Left ventricle myocardium superior (tissue), 1 donor: ENCODE results near the gene ZNF175. TPM values are rescaled to one million over a fixed set of nuclear protein-coding genes. Genes with fewer than 3 reads are reported as not detected.

Experiments
- ATAC-seq: fragments of 200-7000 bp; cut with Tn5 transposase; one replicate; pipeline ENCODE4 v1.9.1; 2020; ENCODE audit warnings: mild to moderate bottlenecking, moderate library complexity
- DNase-seq: peaks from one replicate; pipeline ENCODE4 v3.0.0-alpha.2; 2020
- intact Hi-C: fragments of 100-400 bp; cut with micrococcal nuclease; formaldehyde crosslinking; loops from one replicate; pipeline ENCODE4 v1.11.0; 2022
- total RNA-seq: library from RNA; stranded (reverse); fragmentation: NEBNext Ultra II Directional; extraction: Animal tissue kit (Norgen Biotek cat#: 25700); gene quantifications from one replicate; pipeline ENCODE4 v1.2.1, GENCODE V29; 2021
- donor health status: DM: no; HTN: yes; CAD: no; lungs with severe emphysema.

The ZNF175 gene
- total RNA-seq, 1 donor from 2014 or later: 10.7 TPM

- ATAC-seq (no peak), DNase-seq (no peak)
- intact Hi-C loops: no loop called here
Measured at GRCh38 chr19:51548891-51549305, 22.2 kb upstream of the ZNF175 start.

DNA sequence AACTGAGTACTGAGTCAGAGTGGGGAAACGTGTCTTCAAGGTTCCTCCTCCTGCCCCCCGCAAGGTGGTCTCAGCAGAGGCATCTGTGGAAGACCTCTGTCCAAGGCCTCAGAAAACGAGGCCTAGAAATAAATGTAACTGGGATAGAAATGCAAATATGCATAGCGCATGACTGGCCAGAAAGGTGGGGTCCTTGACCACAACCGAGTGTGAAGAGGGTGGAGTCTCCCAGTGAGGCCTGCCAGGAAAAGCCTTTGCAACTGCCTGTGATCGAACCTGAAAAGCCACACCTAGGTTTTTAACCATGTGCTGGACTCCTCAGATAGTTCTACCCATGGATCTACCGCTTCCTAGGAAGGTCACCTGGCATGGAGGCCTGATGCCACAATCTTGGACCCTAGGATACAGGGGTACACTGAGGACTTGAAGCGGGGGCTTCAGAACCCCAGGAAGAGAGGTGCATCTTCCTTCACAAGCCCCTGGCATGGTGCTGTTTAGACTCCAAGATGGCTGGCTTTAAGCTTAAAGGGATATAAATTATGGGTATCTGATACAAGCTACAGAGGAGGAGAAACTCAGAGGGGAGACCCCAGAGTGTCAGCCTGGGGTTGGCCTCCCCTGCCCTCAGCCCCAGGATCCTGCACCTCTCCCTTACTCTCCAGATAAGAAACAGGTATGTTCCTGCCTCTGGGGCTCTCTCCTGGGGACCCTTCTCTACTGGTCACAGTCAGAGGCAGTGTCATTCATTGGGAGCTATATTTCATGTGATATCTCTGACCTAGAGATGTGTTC is 21.4 kb upstream of the ZNF175 start:
- DNase-seq: no peak
- intact Hi-C loops: no loop called here
- no peak for ATAC-seq

DNA sequence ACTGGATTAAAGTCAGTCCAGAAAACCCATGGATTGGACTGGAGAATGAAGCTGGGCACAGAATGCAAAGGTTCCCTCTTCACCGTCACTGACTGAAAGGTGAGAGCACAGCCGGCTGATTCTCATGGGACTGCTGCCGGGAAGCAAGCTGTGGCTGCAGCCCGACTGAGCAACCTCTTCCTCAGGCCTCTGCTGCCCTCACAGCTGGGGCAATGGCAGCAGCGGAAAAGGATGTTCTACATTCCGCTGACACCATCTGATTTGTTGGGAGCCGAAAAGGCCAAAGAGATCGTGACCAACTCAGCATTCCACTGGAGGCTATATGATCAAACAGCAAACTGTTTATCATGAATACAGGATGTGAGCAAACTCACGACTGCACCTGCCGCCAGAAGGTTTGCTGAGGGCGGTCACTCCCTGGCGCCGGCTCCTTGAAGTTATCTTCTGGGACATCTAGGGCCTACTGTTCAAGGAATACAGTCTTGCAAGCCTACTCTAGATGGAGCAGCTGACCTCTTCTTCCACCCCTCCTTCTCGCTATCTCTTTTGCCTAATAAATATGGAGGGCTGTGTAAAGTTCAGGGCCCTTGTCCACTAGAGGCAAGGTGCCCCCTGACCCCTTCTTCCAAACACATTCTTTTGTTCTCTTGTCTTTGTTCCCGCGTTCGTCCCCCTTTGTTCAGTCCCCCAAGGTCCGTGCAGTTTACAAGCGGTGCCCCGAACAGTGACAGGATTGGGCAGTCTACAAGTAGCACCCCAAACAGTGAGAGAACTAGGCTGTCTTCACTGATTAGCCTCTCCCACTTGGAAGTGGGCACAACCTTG is 20.0 kb upstream of the ZNF175 start:
- ATAC-seq: no peak
- intact Hi-C loops: no loop called here
- no peak for DNase-seq

GRCh38 chr19:51551673-51552432 is 19.2 kb upstream of the ZNF175 start:
- ATAC-seq (no peak), DNase-seq (no peak)
- intact Hi-C loops: no loop called here

DNA sequence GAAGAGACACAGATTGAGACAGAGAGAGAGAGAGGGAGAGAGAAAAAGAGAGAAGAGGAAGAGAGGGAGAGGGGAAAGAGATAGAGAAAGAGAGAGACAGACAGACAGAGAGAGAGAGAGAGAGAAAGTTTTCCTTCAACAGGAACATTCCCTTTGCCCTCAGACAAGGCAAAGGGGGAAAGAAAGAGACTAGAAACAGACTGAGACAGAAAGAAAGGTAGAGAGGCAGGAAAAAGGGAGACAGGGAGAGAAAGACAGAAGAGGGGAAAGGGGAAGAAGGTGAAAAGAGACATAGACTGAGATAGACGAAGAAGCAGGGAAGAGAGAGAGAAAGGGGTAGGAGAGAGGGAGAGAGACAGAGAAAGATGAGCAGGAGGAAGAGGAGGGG is 18.5 kb upstream of the ZNF175 start:
- intact Hi-C loops: no loop called here
- no peak for DNase-seq
- no peak for ATAC-seq

DNA sequence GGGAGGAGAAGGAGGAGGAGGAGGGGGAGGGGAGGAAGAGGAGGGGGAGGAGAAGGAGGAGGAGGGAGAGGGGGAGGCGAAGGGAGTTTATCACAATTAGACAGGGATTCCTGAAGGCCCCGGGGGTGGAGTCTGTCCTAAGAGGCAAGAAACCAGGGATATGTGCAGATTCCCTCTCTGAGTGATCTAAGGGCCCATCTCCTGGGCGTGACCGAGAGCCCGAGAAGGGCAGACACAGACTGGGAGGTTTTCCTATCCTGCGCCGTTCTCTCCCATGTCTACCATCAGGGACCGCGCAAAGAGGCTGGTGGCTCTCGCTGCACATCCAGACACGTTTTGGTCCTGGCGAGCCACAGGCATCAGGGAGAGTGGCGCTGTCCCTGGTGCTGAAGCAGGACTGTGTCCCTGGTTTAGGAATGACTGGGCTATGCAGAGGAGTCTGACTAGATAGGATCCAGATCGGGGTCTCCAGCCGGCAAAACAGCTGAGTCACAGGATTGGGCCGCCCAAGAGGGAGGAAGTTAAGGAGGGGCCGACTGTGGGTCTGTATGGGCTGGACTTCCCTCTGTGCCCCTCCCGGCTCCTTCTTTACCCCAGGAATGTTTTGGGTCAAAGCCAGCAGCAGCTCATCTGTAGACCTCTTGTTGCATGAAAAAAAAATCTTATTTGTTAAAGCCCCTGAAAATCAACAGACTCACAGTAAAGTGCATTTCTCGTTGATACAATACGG is 17.9 kb upstream of the ZNF175 start:
- DNase-seq (peak; percentile 85), ATAC-seq (peak; percentile 72)
- intact Hi-C loops: no loop called here

GRCh38 chr19:51559240-51559639 is 11.8 kb upstream of the ZNF175 start:
- DNase-seq (no peak), ATAC-seq (no peak)
- intact Hi-C loops: no loop called here

GRCh38 chr19:51560339-51560738 is 10.7 kb upstream of the ZNF175 start:
- no peak for ATAC-seq
- no peak for DNase-seq
- intact Hi-C loops: no loop called here

- ATAC-seq: no peak
- no peak for DNase-seq
- intact Hi-C loops: no loop called here
Measured at GRCh38 chr19:51564791-51565190, 6.3 kb upstream of the ZNF175 start.

GRCh38 chr19:51565583-51565982 is 5.5 kb upstream of the ZNF175 start:
- intact Hi-C loops: no loop called here
- DNase-seq (no peak), ATAC-seq (no peak)

GRCh38 chr19:51566489-51567100 is 4.5 kb upstream of the ZNF175 start:
- ATAC-seq (no peak), DNase-seq (no peak)
- intact Hi-C loops: no loop called here

DNA sequence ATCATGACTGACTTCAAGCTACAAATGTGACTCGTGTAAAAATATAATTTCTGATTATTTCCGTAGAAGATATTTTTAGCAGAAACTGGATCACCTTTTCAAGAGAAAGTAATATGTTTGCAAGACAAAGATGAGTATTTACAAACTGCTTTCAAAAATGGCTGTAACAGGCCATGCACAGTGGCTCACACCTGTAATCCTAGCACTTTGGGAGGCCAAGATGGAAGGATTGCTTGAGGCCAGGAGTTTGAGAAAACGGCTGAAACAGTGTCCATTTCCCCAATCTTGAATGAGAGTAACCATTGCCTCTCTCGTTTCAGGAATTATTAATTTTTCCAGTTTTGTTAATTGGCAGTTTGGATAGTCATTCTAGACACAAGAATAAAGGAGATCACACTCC is 3.5 kb upstream of the ZNF175 start:
- ATAC-seq: no peak
- no peak for DNase-seq
- intact Hi-C loops: no loop called here

- intact Hi-C loops: no loop called here
- ATAC-seq (no peak), DNase-seq (no peak)
Measured at GRCh38 chr19:51568456-51568855, 2.6 kb upstream of the ZNF175 start.

DNA sequence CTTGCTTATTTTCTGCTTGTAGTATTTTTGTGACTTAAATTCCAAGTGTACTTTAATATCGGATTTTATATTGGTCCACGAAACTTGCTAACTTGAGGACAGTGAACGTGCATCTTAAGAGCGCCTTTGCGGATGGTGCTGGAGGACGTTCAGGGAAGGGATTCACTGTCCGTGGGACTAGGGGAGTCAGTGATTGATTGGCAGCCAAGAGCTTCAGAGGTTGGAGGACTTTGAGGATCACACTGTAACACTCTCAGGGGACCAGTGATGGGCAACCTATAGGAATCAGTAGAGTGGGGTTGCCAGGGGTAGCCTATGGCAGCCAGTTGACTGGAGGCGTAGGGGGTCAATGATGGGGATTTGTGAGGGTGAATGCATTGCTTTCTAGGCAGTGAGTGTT is 516 bp downstream of the ZNF175 start:
- ATAC-seq (no peak), DNase-seq (no peak)
- intact Hi-C loops: no loop called here

DNA sequence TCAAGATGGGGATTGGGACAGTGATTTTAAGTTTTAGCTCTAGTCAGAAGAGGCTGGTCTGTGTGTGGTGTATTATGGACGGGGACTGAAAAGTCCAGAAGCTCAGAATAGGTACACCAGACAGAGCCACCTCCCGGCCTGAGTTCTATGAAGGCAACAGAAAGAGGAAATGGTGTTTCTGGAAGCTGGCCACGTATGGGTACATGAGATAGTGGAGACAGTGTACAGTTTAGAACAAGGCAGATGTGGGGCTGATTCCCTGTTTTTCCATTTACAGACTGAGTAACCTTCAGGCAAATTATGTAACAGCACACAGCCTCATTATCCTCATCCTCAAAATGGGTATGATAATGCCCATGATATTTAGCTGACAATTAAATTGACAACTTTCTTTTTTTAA is 1.3 kb downstream of the ZNF175 start:
- intact Hi-C loops: no loop called here
- DNase-seq: no peak
- no peak for ATAC-seq

GRCh38 chr19:51572908-51573307 is 1.8 kb downstream of the ZNF175 start:
- intact Hi-C loops: no loop called here
- no peak for ATAC-seq
- DNase-seq: no peak

DNA sequence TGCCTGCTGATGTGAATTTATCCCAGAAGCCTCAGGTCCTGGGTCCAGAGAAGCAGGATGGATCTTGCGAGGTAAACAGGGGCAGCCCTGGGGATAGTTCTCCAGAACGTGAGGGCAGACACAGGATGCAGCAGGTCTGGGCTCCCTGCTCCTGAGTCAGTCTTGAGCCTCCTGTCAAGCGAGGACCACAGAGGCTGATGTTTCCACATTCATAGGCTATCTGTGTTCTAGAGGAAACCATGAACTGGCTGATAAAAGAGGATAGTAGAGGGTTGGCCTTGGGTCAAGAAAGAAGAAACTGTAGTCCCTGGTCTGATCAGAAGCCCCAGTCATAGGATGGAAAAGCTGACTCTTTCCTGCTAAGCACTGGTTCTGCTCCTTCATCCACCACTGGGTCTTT is 2.2 kb downstream of the ZNF175 start:
- ATAC-seq: no peak
- intact Hi-C loops: no loop called here
- DNase-seq: no peak

- no peak for ATAC-seq
- intact Hi-C loops: no loop called here
- no peak for DNase-seq
Measured at GRCh38 chr19:51576850-51577249, 5.8 kb downstream of the ZNF175 start.

DNA sequence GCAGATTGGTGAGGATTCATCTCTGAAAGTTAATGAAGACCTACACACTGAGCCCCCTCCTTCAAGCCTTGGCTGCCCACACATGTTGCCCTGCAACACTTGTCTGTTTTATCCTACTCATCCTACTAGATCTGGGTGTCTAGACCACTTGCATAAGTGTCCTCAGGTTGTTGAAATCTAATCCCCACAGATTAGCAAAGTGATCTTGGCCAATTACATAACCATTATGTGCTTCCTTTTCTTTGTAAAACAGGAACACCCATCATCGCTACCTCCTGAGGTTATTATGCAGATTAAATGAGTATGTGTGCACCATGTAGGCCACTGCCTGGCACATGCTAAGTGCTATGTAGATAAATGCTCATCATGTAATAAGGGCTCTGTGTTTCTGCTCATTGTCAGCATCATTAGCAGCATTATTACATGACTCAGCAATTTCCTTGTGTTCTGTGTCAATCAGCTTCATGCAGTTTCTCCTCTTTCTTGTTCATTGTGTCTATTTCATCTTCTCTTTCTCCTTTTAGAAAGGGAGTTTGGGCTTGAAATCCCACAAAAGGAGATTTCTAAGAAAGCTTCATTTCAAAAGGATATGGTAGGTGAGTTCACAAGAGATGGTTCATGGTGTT is 15.1 kb downstream of the ZNF175 start:
- ATAC-seq (no peak), DNase-seq (no peak)
- intact Hi-C loops: no loop called here
